ENCODE data around the gene NMRK2. TPM values are rescaled to one million over a fixed set of nuclear protein-coding genes. Genes with fewer than 3 reads are reported as not detected.
A peak's percentile ranks its signal among the peaks of the same experiment; 100 is the strongest.

Gene NMRK2
- total and polyA plus RNA-seq, 2 of the 13 experiments (the other 11 are each of a cell fraction or from before 2014, with no cell fraction given), result not detected

DNA sequence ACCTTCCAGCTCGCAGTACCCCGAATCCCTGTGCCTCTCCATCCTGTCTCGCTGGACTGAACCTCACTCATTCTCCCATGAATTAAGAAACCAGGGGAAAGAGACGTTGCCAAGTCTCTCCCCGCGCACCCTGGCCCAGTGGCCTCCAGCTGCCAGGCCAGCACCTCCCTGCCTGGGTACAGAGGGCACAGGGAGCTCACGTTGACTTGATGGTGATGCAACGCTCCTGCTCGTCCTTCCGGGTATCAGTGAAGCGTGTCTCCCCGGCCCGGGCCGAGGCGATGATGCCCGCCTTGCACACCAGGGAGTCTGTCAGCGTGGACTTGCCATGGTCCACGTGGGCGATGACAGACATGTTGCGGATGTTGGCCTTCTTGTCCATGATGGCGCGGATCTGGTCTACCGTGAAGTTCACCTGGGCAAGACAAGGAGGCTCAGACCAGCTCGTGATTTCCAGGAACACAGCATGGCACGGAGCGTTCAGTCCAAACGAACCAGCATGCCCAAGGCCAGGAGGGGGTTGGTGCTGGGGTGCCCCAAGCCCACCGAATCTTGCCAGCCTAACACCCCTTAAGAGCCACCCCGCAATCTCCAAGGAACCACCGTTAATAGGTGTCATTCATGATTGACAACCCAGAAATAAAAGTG lies 51.2 kb downstream of the NMRK2 start (continued):
- TF ChIP-seq, protein P1, sequence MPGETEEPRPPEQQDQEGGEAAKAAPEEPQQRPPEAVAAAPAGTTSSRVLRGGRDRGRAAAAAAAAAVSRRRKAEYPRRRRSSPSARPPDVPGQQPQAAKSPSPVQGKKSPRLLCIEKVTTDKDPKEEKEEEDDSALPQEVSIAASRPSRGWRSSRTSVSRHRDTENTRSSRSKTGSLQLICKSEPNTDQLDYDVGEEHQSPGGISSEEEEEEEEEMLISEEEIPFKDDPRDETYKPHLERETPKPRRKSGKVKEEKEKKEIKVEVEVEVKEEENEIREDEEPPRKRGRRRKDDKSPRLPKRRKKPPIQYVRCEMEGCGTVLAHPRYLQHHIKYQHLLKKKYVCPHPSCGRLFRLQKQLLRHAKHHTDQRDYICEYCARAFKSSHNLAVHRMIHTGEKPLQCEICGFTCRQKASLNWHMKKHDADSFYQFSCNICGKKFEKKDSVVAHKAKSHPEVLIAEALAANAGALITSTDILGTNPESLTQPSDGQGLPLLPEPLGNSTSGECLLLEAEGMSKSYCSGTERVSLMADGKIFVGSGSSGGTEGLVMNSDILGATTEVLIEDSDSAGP (CRISPR knock-in tag; IDR thresholded peaks at IDR 0.05; ENCODE audit: borderline replicate concordance), result no peak
- TF ChIP-seq, protein P2, sequence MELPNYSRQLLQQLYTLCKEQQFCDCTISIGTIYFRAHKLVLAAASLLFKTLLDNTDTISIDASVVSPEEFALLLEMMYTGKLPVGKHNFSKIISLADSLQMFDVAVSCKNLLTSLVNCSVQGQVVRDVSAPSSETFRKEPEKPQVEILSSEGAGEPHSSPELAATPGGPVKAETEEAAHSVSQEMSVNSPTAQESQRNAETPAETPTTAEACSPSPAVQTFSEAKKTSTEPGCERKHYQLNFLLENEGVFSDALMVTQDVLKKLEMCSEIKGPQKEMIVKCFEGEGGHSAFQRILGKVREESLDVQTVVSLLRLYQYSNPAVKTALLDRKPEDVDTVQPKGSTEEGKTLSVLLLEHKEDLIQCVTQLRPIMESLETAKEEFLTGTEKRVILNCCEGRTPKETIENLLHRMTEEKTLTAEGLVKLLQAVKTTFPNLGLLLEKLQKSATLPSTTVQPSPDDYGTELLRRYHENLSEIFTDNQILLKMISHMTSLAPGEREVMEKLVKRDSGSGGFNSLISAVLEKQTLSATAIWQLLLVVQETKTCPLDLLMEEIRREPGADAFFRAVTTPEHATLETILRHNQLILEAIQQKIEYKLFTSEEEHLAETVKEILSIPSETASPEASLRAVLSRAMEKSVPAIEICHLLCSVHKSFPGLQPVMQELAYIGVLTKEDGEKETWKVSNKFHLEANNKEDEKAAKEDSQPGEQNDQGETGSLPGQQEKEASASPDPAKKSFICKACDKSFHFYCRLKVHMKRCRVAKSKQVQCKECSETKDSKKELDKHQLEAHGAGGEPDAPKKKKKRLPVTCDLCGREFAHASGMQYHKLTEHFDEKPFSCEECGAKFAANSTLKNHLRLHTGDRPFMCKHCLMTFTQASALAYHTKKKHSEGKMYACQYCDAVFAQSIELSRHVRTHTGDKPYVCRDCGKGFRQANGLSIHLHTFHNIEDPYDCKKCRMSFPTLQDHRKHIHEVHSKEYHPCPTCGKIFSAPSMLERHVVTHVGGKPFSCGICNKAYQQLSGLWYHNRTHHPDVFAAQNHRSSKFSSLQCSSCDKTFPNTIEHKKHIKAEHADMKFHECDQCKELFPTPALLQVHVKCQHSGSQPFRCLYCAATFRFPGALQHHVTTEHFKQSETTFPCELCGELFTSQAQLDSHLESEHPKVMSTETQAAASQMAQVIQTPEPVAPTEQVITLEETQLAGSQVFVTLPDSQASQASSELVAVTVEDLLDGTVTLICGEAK (IDR thresholded peaks at IDR 0.05), result no peak
- TF ChIP-seq, protein P2 (CRISPR knock-in tag; IDR thresholded peaks at IDR 0.05), result no peak
- TF ChIP-seq ATF7 (IDR thresholded peaks at IDR 0.05) (0 out of 2 replicates have a peak, but pooled peaks have one; percentile 23), ATF7 (CRISPR knock-in tag; IDR thresholded peaks at IDR 0.05) (no peak), SIN3A (IDR thresholded peaks at IDR 0.05; ENCODE audit: borderline replicate concordance, low read depth, low read length) (no peak), U2AF1 (optimal IDR thresholded peaks at IDR 0.05; ENCODE audit: low read depth, low read length) (peak; percentile 59), MXD4 (CRISPR knock-in tag; IDR thresholded peaks at IDR 0.05) (peak; percentile 65; the same call in 1 of the 2 replicates), REXO4 (CRISPR knock-in tag; IDR thresholded peaks at IDR 0.05; ENCODE audit: borderline replicate concordance) (no peak), AGO2 (optimal IDR thresholded peaks at IDR 0.05; ENCODE audit: low read depth, low read length) (peak; percentile 95), SP1 (IDR thresholded peaks at IDR 0.05) (no peak), SP1 (CRISPR knock-in tag; IDR thresholded peaks at IDR 0.05) (peak; percentile 34; the same call in 1 of the 2 replicates), ZNF34 (CRISPR knock-in tag; IDR thresholded peaks at IDR 0.05; ENCODE audit: borderline replicate concordance) (no peak), NR2C2 (CRISPR knock-in tag; IDR thresholded peaks at IDR 0.05; ENCODE audit: borderline replicate concordance) (peak; percentile 32; the same call in 1 of the 2 replicates)
- TF ChIP-seq, protein P3, sequence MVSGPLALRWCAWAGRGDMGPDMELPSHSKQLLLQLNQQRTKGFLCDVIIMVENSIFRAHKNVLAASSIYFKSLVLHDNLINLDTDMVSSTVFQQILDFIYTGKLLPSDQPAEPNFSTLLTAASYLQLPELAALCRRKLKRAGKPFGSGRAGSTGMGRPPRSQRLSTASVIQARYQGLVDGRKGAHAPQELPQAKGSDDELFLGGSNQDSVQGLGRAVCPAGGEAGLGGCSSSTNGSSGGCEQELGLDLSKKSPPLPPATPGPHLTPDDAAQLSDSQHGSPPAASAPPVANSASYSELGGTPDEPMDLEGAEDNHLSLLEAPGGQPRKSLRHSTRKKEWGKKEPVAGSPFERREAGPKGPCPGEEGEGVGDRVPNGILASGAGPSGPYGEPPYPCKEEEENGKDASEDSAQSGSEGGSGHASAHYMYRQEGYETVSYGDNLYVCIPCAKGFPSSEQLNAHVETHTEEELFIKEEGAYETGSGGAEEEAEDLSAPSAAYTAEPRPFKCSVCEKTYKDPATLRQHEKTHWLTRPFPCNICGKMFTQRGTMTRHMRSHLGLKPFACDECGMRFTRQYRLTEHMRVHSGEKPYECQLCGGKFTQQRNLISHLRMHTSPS (CRISPR knock-in tag; IDR thresholded peaks at IDR 0.05; ENCODE audit: low read depth), result peak; percentile 89; the same call in 1 of the 2 replicates
- TF ChIP-seq, protein P4, sequence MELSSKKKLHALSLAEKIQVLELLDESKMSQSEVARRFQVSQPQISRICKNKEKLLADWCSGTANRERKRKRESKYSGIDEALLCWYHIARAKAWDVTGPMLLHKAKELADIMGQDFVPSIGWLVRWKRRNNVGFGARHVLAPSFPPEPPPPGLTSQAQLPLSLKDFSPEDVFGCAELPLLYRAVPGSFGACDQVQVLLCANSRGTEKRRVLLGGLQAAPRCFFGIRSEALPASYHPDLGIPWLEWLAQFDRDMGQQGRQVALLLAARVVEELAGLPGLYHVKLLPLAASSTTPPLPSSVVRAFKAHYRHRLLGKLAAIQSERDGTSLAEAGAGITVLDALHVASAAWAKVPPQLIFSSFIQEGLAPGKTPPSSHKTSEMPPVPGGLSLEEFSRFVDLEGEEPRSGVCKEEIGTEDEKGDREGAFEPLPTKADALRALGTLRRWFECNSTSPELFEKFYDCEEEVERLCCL (CRISPR knock-in tag; IDR thresholded peaks at IDR 0.05; ENCODE audit: borderline replicate concordance), result no peak
